B cell (primary cell): Measurements from ENCODE around the gene KDM3B.
"Not testable (repeated sequence)": the region's sequence is repeated elsewhere in the genome, so short reads cannot be mapped to it uniquely, and the experiment has no call there.

Source experiments
- EZH2 ChIP-seq: IDR thresholded peaks from 2 replicates; pipeline ENCODE4 v1.6.1; 2012; ENCODE audit warnings: borderline replicate concordance, low read depth, mild to moderate bottlenecking, moderate library complexity, low read length; ENCODE audit not compliant: insufficient read depth, poor library complexity, severe bottlenecking
- TF ChIP-seq, protein P1 (sequence below): fragments of 200-600 bp; IDR thresholded peaks from one replicate; pipeline ENCODE4 v1.8.0; 2022; ENCODE audit warnings: antibody characterized with exemption, mild to moderate bottlenecking

DNA sequence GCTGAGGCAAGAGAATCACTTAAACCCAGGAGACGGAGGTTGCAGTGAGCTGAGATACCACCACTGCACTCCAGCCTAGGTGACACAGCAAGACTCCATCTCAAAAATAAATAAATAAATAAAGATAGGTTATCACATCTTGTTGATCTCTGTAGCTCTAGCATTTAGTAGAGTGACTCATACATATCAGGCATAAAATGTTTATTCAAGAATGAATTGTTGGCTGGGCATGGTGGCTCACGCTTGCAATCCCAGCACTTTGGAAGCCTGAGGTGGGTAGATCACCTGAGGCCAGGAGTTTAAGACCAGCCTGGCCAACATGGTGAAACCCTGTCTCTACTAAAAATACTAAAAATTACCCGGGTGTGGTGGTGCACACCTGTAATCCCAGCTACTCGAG lies 34.3 kb upstream of the KDM3B start:
- TF ChIP-seq, protein P1, sequence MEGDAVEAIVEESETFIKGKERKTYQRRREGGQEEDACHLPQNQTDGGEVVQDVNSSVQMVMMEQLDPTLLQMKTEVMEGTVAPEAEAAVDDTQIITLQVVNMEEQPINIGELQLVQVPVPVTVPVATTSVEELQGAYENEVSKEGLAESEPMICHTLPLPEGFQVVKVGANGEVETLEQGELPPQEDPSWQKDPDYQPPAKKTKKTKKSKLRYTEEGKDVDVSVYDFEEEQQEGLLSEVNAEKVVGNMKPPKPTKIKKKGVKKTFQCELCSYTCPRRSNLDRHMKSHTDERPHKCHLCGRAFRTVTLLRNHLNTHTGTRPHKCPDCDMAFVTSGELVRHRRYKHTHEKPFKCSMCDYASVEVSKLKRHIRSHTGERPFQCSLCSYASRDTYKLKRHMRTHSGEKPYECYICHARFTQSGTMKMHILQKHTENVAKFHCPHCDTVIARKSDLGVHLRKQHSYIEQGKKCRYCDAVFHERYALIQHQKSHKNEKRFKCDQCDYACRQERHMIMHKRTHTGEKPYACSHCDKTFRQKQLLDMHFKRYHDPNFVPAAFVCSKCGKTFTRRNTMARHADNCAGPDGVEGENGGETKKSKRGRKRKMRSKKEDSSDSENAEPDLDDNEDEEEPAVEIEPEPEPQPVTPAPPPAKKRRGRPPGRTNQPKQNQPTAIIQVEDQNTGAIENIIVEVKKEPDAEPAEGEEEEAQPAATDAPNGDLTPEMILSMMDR: not testable (repeated sequence)
- not testable (repeated sequence) for TF ChIP-seq EZH2
